ENCODE results near the gene LRBA. TPM values are rescaled to one million over a fixed set of nuclear protein-coding genes. Genes with fewer than 3 reads are reported as not detected.

LRBA gene
- total RNA-seq, 1 donor = 38.4 TPM

GRCh38 chr4:150990250-150990649 is 24.8 kb downstream of the LRBA start:
- H3K4me3 ChIP-seq (ENCODE audit: low read depth, low read length) = no peak overlapping the region
- TF ChIP-seq CTCF (IDR thresholded peaks at IDR 0.05; ENCODE audit: insufficient read depth, low read depth, low read length) = no peak

GRCh38 chr4:150988238-150988637 is 26.8 kb downstream of the LRBA start:
- no peak for DNase-seq (ENCODE audit: low read depth)
- H3K4me3 ChIP-seq (ENCODE audit: low read depth, low read length) = no peak overlapping the region
- no peak for TF ChIP-seq CTCF (IDR thresholded peaks at IDR 0.05; ENCODE audit: insufficient read depth, low read depth, low read length)

More at GRCh38 chr4:150990250-150990649, 24.8 kb downstream of the LRBA start:
- no peak for DNase-seq (ENCODE audit: low read depth)

- TF ChIP-seq CTCF (IDR thresholded peaks at IDR 0.05; ENCODE audit: insufficient read depth, low read depth, low read length) = no peak
- no peak for DNase-seq (ENCODE audit: low read depth)
- H3K4me3 ChIP-seq (ENCODE audit: low read depth, low read length) = no peak overlapping the region
These were observed 27.9 kb downstream of the LRBA start for GRCh38 chr4:150987204-150987603.

- TF ChIP-seq CTCF (IDR thresholded peaks at IDR 0.05; ENCODE audit: insufficient read depth, low read depth, low read length) = no peak
- no peak for DNase-seq (ENCODE audit: low read depth)
- H3K4me3 ChIP-seq (ENCODE audit: low read depth, low read length) = no peak overlapping the region
These were observed 29.0 kb downstream of the LRBA start for GRCh38 chr4:150986085-150986484.

- no peak for DNase-seq (ENCODE audit: low read depth)
- no peak for TF ChIP-seq CTCF (IDR thresholded peaks at IDR 0.05; ENCODE audit: insufficient read depth, low read depth, low read length)
- no peak overlapping the region for H3K4me3 ChIP-seq (ENCODE audit: low read depth, low read length)
These were observed 31.2 kb downstream of the LRBA start for GRCh38 chr4:150983851-150984250.

GRCh38 chr4:150982557-150983233 is 32.4 kb downstream of the LRBA start:
- H3K4me3 ChIP-seq (ENCODE audit: low read depth, low read length) = no peak overlapping the region
- peak; percentile 35 for DNase-seq (ENCODE audit: low read depth)
- no peak for TF ChIP-seq CTCF (IDR thresholded peaks at IDR 0.05; ENCODE audit: insufficient read depth, low read depth, low read length)

Measured in fibroblast of villous mesenchyme (primary cell).